GM19099 (cell line): ENCODE measurements around the gene ZNF593OS.

Experiments used
- POLR2A ChIP-seq: IDR thresholded peaks from 3 replicates; pipeline ENCODE4 v1.6.1; 2011; ENCODE audit warnings: low read depth; ENCODE audit not compliant: insufficient read length; ENCODE audit errors: extremely low read depth

Gene ZNF593OS

GRCh38 chr1:26125946-26126320 is 45.7 kb downstream of the ZNF593OS start:
- TF ChIP-seq POLR2A = no peak

- no peak for TF ChIP-seq POLR2A
These were observed 46.2 kb downstream of the ZNF593OS start for GRCh38 chr1:26125382-26125781.

GRCh38 chr1:26124418-26125331 is 47.0 kb downstream of the ZNF593OS start:
- no peak for TF ChIP-seq POLR2A

- no peak for TF ChIP-seq POLR2A
These were observed 48.4 kb downstream of the ZNF593OS start for GRCh38 chr1:26122988-26123973.

- TF ChIP-seq POLR2A = no peak
These were observed 49.5 kb downstream of the ZNF593OS start for GRCh38 chr1:26121854-26122773.

- TF ChIP-seq POLR2A = no peak
These were observed 51.6 kb downstream of the ZNF593OS start for GRCh38 chr1:26119892-26120608.
